ENCODE data around the gene CD22.

The CD22 gene

GRCh38 chr19:35328851-35329285 is at the start of gene CD22:
CD22 (plus strand) TSS chr19:35329187; CDS start chr19:35332041, 2,854 bp downstream.
- Histone ChIP-seq H3K27me3 (replicated peaks) (no peaks in the 10 kb centered on the region), H3K27ac (no peak within 1 kb of the TSS), H3K36me3 (replicated peaks) (no peaks in the 10 kb centered on the region), H3K4me3 (ENCODE audit: low read depth, low read length) (no peak within 1 kb of the TSS)
- in situ Hi-C loops (cut with HindIII; ENCODE audit: low pct_ligation_motif_present, low sequenced_read_pairs) = no loop called here
- no peak for TF ChIP-seq CTCF (IDR thresholded peaks at IDR 0.05; ENCODE audit: low read depth, low read length, missing control alignments)
- no peak for DNase-seq

GRCh38 chr19:35279374-35279773 is 49.6 kb upstream of the CD22 start:
- no peak for TF ChIP-seq CTCF (IDR thresholded peaks at IDR 0.05; ENCODE audit: low read depth, low read length, missing control alignments)
- no peak overlapping the region for H3K27ac ChIP-seq
- DNase-seq = no peak
- no peak overlapping the region for H3K4me3 ChIP-seq (ENCODE audit: low read depth, low read length)
- in situ Hi-C loops (cut with HindIII; ENCODE audit: low pct_ligation_motif_present, low sequenced_read_pairs) = no loop called here
- H3K36me3 ChIP-seq (replicated peaks) = peaks cover 17% of the 10 kb centered on the region
- no peaks in the 10 kb centered on the region for H3K27me3 ChIP-seq (replicated peaks)

GRCh38 chr19:35279985-35280821 is 48.8 kb upstream of the CD22 start:
- DNase-seq = no peak
- in situ Hi-C loops (cut with HindIII; ENCODE audit: low pct_ligation_motif_present, low sequenced_read_pairs) = no loop called here
- TF ChIP-seq CTCF (IDR thresholded peaks at IDR 0.05; ENCODE audit: low read depth, low read length, missing control alignments) = no peak
- Histone ChIP-seq H3K27me3 (replicated peaks) (no peaks in the 10 kb centered on the region), H3K4me3 (ENCODE audit: low read depth, low read length) (no peak overlapping the region), H3K36me3 (replicated peaks) (peaks cover 12% of the 10 kb centered on the region), H3K27ac (no peak overlapping the region)

- no peak overlapping the region for H3K27ac ChIP-seq
- H3K27me3 ChIP-seq (replicated peaks) = no peaks in the 10 kb centered on the region
- no peak for TF ChIP-seq CTCF (IDR thresholded peaks at IDR 0.05; ENCODE audit: low read depth, low read length, missing control alignments)
- in situ Hi-C loops (cut with HindIII; ENCODE audit: low pct_ligation_motif_present, low sequenced_read_pairs) = no loop called here
- no peak for DNase-seq
- no peak overlapping the region for H3K4me3 ChIP-seq (ENCODE audit: low read depth, low read length)
- peaks cover 10% of the 10 kb centered on the region for H3K36me3 ChIP-seq (replicated peaks)
Measured at GRCh38 chr19:35281303-35281702, 47.7 kb upstream of the CD22 start.

- Histone ChIP-seq H3K27ac (no peak overlapping the region), H3K36me3 (replicated peaks) (peaks cover under 1% of the 10 kb centered on the region), H3K27me3 (replicated peaks) (no peaks in the 10 kb centered on the region), H3K4me3 (ENCODE audit: low read depth, low read length) (no peak overlapping the region)
- DNase-seq = no peak
- in situ Hi-C loops (cut with HindIII; ENCODE audit: low pct_ligation_motif_present, low sequenced_read_pairs) = no loop called here
- no peak for TF ChIP-seq CTCF (IDR thresholded peaks at IDR 0.05; ENCODE audit: low read depth, low read length, missing control alignments)
Measured at GRCh38 chr19:35284153-35285094, 44.6 kb upstream of the CD22 start.

All from brain microvascular endothelial cell (primary cell).